Umbilical cord (tissue), 2 donors: ENCODE data around the gene RMDN2. TPM values are rescaled to one million over a fixed set of nuclear protein-coding genes. Genes with fewer than 3 reads are reported as not detected.

Source experiments
- DNase-seq: peaks from one replicate; pipeline ENCODE4 v3.0.0-alpha.2; 2015; ENCODE audit warnings: low spot score
- total RNA-seq: library from RNA; depleted of rRNA; stranded (reverse); fragments of >200 nt; gene quantifications from one replicate; pipeline ENCODE4 v1.2.3, GENCODE V29; 2014; ENCODE audit warnings: low replicate concordance; ENCODE audit not compliant: insufficient read depth

RMDN2 gene, protein sequence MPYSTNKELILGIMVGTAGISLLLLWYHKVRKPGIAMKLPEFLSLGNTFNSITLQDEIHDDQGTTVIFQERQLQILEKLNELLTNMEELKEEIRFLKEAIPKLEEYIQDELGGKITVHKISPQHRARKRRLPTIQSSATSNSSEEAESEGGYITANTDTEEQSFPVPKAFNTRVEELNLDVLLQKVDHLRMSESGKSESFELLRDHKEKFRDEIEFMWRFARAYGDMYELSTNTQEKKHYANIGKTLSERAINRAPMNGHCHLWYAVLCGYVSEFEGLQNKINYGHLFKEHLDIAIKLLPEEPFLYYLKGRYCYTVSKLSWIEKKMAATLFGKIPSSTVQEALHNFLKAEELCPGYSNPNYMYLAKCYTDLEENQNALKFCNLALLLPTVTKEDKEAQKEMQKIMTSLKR
- total RNA-seq = 31.8 TPM

DNA sequence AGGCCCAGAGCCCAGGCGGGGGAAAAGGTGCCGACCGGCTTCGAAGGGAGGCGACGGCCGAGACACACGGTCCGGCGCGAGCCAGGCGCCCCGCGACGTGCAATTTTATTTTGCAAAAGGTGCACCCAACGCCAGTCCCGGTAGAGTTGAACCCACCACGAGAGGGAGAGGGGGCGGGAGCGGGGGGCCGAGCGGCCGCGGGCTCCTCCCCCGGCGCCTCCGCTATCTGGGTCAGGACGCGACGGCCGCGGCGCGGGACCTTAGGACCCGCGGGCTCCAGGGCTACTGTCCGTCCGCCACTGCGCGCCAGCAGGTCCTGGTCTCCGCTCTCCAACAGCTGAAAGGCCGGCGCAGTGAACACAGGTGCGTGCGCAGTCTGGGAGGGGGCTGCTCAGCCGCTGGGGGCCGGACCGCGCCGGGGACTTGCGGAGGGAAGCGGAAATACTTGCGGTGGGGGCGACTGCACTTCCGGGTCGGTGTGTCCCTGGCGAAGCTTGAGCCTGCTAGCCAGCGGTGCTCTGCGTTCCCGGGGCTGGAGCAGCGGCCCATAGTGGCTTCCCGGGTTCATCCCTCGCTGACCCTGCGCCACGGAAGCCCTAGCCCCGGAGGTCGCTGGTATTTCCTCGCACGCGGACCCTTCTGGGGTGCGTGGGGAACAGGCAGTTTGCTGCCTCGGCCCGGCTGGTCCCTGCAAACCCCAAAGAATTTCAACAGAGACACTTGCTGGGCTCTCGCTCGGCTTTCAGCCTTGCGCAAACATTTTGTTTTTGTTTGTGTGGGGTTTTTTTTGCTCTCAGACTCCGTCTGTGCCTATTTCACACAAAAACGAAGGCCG, at the start of gene RMDN2:
Gene RMDN2 (plus strand): TSS at position 225 of the 835 bp plus-strand sequence. CDS start 3,991 bp downstream, outside the sequence.
- peak; percentile 95 for DNase-seq

DNA sequence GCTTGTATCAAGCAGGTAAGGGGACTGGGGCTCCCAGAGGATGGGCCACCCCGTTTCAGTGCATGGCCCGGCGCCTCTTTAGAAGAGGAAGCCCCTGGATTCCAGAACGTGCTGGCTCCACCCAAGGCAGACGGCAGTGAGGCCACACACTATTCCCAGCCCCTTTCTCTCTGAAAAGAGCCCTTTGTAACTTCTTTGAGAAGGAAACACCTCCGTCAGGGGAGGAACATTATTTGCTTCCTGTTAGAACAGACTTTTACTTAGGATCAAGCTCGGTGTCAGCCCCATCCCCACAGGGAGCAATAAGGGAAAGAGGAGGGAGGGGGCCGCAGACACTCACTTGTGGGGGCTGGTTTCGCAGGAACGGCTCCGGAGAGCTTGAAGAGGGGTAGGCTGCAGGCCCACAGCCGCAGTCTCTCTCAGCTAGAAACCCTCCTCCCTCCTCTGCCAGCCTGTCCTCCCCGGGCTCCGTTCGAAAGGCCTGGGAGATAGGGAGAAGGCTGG, 49.6 kb upstream of the RMDN2 start:
- no peak for DNase-seq

DNA sequence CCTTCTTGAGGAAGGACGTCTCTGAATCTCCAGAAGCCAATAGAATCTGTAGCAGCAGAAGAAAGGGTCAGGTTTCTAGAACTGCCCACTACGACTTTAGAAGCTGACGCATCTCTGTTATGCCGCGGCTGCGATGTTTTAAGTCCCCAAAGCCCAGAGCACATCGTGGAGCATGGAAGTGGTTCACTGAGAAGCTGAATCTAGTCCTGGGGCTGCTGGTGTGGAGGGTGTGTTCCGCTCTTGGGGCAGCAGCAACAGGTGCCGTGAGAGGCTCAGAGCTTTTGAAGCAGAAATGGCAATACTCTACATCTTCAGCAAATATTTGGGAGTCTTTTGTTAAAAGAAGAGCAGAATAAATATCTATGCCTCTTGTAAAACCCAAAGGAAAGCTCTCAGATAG, 48.9 kb upstream of the RMDN2 start:
- DNase-seq = no peak

DNA sequence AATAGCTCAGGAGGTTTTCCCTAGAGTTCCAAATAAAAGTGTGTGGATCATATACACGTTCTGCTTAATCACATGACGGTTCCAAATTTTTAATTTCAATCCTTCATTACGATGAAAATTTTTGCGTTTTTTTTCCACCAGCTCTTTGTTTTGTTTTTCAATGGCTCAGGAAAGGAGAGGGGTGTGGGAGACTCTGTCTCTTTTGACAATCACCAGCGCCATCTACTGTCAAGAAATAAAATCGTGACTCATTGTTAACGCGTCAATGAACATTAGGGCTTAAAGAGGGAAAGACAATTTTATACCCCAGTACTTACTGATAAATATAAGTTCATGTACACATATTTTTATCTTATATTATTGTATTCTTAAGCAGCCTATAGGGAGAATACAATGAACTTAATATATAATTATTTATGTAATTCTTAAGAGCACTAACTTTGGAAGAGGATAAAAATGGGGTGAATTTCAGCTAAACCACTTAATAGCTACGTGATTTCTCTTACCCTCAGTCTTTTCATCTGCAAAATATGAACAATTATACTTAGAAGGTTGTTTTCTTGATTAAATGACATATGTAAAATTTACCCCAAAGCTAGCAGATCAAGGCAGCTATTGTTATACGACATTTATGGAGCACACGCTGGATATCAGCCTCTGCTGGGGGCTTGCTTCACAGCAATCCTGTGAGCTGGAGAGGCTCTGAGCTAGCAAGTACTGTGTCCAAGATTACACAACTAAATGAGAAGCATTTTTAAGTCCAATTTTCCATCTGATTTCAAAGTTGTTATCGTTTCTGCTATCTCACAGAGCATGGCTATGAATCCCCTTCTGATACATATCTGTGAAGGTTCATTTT, 47.4 kb upstream of the RMDN2 start:
- DNase-seq = peak; percentile 84

DNA sequence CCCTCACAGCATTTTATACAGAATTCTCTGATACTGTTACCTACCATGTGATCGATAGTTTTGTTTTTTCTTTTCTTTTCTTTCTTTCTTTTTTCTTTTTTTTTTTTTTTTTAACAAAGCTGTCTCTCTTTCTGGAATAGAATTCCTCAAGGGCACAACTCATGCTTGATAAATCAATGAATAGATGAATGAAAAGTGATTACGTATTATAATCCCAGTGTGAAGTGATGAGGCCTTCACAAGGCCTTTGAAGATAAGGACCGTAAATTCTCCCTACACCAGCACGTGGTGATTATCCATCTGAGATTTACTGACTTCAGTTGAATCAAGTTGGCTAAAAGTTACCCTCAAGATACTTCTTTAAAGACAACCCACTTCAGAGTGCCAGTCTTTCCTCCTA, 46.6 kb upstream of the RMDN2 start:
- no peak for DNase-seq

DNA sequence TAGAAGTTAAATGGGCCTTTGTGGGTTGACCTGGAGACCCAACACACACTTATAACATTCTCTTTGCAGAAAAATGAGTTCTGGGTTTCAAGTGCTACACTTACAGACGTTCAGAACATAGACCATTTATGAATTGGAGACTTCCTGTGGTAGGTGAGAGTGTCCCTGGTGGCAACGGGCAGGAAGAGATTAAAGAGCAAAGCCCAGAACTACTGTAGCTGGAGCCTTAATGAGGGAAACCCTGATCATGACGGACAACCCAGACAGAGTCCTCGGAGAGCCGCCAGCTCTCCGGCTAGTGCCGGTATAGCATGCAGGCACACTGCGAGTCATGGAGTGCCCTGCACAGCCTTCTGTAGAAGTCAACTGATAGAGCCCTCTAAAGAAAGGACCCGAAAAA, 44.5 kb upstream of the RMDN2 start:
- DNase-seq = no peak

DNA sequence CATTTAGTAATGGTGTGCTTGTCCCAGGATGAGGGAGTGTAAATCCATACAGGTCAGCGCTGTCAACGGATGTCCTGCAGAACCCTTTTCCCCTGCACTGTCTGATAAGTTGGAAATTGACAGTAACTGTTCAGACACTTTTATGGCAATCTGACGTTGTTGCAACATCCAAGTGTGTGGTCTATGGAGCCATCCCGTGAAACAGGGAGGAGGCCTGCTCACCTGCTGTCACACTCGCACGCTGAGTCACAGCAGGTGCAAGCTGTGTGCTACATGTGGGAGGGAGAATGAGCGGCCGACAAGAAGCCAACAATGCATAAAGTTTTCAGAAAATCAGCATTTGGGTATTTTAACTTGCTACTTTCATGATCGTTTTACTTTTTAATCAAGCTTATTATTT, 43.7 kb upstream of the RMDN2 start:
- no peak for DNase-seq

DNA sequence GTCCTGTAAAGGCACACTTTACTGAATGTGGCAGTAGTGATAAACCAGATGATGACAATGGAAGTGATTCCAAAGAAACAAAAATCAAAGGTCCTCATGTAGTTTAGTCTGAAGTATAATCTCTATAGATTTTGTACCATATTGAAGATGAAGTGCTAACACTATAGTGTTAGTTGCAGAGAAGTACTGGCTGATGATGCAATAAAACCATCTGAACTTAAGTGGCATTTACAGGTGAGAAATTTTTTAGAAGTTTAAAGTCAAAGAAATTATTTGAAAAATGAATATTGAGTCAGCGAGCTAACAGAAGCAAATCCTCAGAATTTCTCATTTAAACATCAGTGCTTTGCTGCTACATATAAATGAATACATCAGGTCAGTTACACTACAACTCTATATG, 43.1 kb upstream of the RMDN2 start:
- DNase-seq = no peak

DNA sequence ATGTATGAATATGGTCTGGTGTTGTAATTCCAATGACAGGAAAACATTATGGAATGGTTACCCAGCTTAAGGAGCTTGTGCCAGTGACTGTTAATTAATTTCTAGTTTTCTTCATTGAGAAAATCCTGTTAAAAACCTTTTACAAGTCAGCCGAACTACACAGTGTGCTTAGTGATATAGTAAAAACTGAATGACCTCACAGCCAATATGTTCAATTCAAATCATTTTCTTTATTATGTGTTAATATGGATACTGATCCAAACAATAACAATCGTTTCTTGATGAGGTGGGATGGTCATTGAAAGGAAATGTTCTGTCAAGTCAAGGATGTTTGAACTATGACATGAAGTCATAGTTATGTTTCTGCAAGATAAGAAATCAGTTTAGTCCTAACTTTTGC, 41.6 kb upstream of the RMDN2 start:
- no peak for DNase-seq

DNA sequence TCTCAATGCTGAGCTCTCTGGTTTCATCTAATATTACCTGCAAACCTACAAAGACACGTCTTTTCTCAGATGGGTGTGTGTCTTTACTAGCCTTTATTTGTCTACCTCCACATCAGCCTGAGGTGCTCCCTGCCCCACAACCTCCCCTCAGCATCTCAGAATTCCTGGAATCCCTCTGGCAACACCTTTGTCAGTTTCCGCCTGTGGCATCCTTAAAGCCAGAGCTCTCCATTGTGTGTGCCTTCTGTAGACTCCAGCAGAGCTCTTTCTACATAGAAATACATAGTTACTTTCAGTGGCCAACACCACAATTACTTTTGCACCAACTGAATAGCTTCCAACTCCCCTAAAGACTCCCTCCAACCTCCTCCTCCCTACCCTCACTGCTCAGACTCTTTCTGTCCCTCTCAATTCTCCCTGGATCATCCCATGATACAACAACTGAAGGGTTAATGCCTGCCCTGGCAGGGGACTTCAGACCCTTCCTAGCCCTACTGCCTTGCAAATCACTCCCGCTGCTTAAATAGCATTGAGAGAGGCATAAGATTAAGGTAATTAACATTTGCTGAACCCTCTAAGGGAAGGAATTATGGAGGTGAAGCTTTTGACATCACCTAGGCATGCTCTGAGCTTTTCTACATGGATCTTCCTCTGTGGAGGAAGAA, 39.6 kb upstream of the RMDN2 start:
- no peak for DNase-seq

DNA sequence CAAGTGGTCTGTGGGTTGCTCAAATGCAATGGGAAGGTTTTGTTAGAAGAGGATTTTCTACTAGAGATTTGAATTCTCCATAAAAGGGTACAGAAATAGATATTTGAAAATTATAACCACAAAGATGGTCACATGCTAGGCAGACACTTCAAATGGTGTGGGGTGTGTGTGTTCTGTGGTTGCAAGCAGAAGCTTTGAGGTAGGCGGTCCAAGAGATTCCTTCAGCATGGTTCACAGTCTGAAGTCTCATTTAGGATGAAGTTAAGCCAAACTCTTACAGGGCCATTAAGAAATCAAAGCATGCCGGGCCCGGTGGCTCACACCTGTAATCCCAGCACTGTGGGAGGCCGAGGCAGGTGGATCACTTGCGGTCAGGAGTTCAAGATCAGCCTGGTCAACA, 38.3 kb upstream of the RMDN2 start:
- no peak for DNase-seq

DNA sequence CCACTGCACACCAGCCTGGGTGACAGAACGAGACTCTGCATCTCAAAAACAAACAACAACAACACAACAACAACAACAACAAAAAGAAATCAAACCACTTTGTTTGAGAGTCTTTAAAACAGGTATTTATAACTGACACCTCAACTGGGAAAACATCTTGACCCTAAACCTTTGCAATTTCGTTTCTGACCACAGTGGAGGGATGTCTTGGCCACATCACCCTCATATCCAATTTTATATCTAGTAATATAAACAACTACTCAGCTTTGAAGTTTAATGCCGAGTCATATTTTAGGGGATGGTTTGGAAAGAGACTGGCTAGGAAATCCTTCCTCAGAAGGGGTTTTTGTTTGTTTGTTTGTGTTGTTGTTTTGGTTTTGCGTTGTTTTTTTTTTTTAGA, 37.8 kb upstream of the RMDN2 start:
- DNase-seq = no peak

DNA sequence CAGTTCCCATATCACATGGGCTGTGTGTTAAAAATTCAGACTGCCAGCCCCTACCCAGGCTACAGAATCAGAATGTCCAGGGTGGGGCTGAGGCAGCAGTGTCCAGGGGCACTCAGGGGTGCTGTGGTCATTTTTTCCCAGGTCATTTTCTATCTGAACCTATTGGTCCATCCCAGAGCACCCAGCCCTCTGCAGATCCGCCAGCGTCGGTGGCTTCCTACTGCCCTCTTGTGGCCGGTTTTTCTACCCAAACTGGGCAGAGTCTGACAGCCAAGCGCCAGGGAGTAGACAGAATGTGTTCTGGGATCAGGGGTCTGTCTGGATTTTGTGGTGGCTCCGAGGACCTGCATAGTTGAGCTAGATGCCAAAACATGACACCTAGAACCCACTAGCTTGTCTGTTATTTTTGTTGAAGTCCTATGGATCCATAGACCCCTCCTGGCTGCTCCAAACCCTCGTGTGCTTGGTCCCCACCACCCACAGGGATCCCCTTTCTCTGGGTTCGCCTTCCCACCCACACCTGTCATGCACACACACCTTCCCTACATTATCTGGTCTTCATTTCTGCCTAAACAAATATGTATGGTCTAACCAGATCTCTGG, 34.1 kb upstream of the RMDN2 start:
- DNase-seq = peak; percentile 77

DNA sequence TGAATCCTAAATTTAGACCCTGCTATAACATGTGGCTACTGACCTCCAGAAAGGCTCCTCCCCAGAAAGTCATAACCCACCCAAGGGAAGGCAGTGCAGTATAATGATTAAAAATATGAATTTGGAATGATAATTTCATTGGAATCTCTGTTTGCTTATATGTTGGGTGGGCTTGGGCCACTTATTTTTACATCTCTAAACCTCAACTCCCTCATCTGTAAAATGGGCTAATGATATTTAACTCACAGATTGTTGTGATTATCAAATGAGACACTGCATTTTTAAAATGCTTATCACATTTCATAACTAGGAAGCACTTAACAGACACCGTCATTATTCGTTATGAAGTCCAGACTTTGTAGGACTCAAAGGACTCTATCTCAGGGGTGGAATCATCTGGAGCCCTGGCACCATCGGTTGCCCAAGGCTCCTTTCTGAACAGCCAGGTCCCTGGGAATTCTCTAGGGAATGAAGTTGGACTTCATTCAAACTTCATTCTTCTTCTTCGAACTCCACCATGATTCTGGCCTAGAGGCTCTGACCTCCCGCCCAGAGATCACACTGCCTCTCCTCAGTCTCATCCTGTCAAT, 33.1 kb upstream of the RMDN2 start:
- DNase-seq = no peak

DNA sequence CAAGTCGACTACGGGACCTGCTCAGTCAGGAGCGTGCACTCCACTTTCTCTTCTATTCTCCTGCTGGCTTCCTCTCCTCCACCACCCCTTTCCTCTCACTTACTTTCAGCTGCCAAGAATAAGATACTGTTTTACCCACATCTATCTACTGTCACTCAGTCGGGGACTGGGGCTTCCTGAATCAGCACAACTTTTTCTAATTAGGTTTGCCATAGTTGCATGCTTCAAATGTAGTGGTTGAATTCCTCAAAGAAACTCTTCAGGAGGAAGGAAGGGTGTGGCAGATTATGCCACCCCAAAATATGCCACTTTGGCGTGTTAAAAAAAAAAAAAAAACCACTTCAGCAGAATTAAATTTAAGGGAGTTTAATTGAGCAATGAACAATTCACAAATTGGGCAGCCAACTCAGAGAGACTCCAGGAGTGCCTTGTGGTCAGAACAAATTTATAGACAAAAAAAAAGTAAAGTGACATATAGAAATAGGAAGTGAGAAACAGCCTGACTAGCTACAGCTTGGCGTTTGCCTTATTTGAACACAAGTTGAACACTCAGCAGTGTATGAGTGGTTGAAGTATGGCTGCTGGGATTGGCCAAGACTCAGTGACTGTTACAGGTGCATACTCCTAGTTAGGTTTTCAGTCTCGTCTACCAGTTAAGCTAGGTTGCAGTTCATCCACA, 32.5 kb upstream of the RMDN2 start:
- DNase-seq = no peak

DNA sequence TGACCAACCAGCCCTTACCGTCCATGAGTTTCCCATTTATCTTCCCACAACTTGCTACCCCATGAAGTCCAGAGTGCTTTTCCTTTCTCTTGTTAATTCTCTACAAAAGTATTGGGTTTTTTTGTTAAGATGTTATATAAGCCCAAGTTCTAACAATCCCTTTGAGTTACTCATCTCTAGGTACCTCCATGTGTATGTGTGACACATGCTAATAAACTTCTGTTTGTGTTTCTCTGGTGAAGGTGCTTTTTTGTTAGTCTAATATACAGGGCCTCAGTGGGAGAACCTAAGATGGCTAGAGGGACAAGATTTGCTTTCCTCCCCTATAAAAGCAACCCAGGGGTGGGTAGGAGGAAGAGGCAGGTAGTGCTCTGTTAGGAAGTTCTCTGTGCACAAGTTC, 31.8 kb upstream of the RMDN2 start:
- DNase-seq = no peak

DNA sequence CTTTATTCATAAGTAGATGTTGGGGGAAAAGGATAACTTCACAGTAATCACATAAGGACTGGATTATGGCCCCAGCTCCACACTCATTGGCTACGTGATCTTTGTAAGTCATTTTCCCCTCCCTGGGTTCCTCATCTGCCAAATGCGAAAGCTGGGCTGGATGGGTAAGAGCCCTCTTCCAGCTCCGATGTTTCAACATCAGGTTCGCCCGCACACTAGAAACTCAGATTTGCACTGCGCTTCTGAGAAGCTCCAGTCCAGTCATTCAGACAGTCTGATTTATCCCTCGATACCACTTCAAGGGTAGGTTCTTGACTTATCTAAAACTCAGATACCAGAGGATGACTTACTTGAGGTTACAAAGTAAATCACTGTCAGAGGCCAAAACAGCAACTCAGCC, 31.0 kb upstream of the RMDN2 start:
- peak; percentile 98 for DNase-seq

DNA sequence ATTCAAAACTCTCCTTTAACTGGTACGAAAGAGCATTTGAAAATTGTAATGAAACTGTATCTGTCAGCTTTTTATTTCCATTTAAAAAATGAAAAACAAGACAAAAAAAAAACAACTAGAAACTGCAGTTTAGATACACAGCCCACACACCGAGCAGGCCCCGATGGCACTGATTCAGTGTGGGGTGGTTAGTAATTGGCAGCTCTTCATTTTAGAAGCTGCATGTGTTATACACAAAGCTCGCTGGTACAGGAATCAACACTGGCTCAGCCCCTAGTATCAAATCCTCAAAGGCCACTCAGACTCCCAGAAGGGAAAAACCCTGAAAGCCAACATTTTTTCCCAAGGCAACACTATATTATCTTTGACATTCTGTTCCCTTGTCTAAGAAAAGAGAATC, 30.5 kb upstream of the RMDN2 start:
- peak; percentile 75 for DNase-seq

DNA sequence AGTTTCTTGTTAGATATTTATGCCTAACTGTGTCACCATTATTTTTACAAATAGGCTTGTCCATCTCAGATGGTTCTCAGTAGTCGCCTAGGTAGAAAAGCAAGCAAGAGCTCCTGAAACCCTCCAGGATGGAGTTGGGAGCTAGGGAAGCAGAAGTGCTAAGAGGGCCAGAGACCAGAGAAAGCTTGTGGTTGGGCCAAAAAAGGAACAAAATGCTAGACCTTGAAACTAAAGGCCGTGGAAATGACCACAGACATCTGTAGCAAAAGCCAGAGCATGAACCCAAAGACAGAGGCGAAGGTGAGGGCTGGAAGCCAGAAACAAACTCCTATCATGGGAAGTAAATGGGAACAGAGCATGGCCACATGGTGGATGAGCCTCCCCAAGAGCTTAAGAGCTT, 29.9 kb upstream of the RMDN2 start:
- peak; percentile 26 for DNase-seq

DNA sequence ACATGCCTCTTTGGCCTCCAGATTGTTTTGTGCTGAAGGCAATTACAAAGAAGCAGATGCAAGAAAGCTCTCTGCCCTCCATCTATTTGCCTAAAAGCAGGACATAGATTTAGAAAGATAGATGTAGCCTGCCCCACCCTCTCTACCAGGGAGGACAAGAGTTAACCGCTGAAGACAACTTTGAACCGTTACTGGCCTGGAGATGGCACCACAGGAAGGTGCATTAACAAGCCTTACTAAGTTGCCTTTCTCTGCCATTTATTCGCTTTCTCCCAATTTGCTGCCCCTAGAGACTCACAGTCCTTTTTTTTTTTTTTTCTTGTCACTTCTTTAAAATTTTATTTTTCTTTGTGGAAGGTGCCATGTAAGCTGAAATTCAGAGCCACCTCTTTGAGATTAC, 28.8 kb upstream of the RMDN2 start:
- no peak for DNase-seq
